WERI-Rb-1 (cell line): Measurements from ENCODE around the gene RASD1.
A peak's percentile ranks its signal among the peaks of the same experiment; 100 is the strongest.

Experiments used
- DNase-seq: peaks from one replicate; pipeline ENCODE4 v3.0.0-alpha.2; 2020
- H3K27ac ChIP-seq: fragments of 250-450 bp; sonication (Bioruptor Pico); 2 replicates; pipeline ENCODE4 v1.5.1; 2020; ENCODE audit warnings: mild to moderate bottlenecking, moderate library complexity
- H3K27me3 ChIP-seq: fragments of 250-450 bp; sonication (Bioruptor Pico); 2 replicates; pipeline ENCODE4 v1.5.1; 2021; ENCODE audit warnings: mild to moderate bottlenecking, low read depth, moderate library complexity; ENCODE audit not compliant: insufficient read depth, severe bottlenecking
- H3K36me3 ChIP-seq: fragments of 250-450 bp; sonication (Bioruptor Pico); 2 replicates; pipeline ENCODE4 v1.5.1; 2020; ENCODE audit warnings: mild to moderate bottlenecking, moderate library complexity
- H3K4me3 ChIP-seq: 2 replicates; pipeline ENCODE4 v1.5.1; 2011; ENCODE audit warnings: low read depth, mild to moderate bottlenecking, control low read depth, low read length
- H3K9me3 ChIP-seq: fragments of 250-450 bp; sonication (Bioruptor Pico); 2 replicates; pipeline ENCODE4 v1.5.1; 2021; ENCODE audit warnings: mild to moderate bottlenecking, moderate library complexity; ENCODE audit not compliant: severe bottlenecking
- CTCF ChIP-seq: IDR thresholded peaks from 2 replicates; pipeline ENCODE4 v1.5.1; 2011; ENCODE audit warnings: low read depth, mild to moderate bottlenecking, control low read depth, inconsistent platforms, low read length

Gene RASD1

DNA sequence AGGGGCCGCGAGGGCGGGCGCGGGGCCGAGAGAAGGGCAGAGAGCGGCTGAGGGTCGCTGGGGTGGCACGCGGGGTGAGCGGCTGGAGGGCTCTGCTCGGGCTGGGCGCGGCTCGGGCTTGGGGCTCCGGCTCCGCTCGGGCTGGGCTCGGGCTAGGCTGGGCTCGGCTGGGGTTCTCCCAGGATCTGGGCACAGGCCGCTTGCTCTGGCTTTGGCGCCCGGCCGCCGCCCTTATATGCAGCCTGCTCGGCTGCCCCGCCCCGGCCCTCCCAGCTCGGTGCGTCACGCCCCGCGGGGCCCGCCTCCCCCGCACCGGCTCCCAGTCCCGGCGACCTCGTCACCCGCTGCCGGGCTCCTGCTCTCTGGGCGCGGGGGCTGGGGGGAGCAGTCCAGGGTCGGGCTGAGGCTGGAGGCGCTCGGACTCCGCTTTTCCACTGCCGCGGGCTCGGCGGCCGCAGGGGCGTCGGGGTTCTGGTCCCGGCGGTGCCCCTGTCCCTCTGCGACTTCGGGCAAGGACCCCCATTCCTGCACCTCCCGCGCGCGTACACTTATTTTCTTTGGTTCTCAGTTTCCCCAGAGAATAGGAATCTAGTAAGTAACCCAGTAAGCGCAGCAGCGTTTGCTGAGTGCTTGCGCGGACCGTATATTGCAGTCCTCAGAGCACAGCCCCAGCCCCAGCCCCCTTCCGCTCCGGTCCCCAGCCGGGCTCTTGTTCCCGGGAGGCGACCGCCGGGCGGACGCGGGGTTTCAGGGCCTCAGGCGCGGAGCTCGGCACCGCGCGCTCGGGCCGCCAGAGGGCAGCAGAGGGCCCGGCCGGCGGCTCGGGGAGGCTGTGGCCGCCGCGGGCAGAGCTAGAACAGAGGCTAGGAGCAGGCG, at the start of gene RASD1:
Gene RASD1, minus strand, starts transcription at position 207 of the 876 bp plus-strand sequence. CDS start 214 bp downstream, outside the sequence.
- TF ChIP-seq CTCF, result peak; percentile 77
- peak within 1 kb of the TSS; percentile 76 for H3K27ac ChIP-seq

GRCh38 chr17:17545984-17546383, 49.8 kb upstream of the RASD1 start:
- no peak overlapping the region for H3K27ac ChIP-seq
- no peak overlapping the region for H3K4me3 ChIP-seq
- H3K36me3 ChIP-seq, result no peaks in the 10 kb centered on the region
- DNase-seq, result no peak
- no peaks in the 10 kb centered on the region for H3K27me3 ChIP-seq
- H3K9me3 ChIP-seq, result no peaks in the 10 kb centered on the region
- no peak for TF ChIP-seq CTCF

More for the DNA sequence above, at the start of gene RASD1:
- peak; percentile 83 for DNase-seq
- Histone ChIP-seq H3K4me3 (peak within 1 kb of the TSS; percentile 68), H3K9me3 (no peaks in the 10 kb centered on the region), H3K36me3 (peaks cover 13% of the 10 kb centered on the region), H3K27me3 (no peaks in the 10 kb centered on the region)

- TF ChIP-seq CTCF, result no peak
- DNase-seq, result no peak
- H3K27me3 ChIP-seq, result no peaks in the 10 kb centered on the region
- no peak overlapping the region for H3K4me3 ChIP-seq
- no peak overlapping the region for H3K27ac ChIP-seq
- no peaks in the 10 kb centered on the region for H3K36me3 ChIP-seq
- no peaks in the 10 kb centered on the region for H3K9me3 ChIP-seq
Observed at GRCh38 chr17:17545031-17545820, 49.0 kb upstream of the RASD1 start.

DNA sequence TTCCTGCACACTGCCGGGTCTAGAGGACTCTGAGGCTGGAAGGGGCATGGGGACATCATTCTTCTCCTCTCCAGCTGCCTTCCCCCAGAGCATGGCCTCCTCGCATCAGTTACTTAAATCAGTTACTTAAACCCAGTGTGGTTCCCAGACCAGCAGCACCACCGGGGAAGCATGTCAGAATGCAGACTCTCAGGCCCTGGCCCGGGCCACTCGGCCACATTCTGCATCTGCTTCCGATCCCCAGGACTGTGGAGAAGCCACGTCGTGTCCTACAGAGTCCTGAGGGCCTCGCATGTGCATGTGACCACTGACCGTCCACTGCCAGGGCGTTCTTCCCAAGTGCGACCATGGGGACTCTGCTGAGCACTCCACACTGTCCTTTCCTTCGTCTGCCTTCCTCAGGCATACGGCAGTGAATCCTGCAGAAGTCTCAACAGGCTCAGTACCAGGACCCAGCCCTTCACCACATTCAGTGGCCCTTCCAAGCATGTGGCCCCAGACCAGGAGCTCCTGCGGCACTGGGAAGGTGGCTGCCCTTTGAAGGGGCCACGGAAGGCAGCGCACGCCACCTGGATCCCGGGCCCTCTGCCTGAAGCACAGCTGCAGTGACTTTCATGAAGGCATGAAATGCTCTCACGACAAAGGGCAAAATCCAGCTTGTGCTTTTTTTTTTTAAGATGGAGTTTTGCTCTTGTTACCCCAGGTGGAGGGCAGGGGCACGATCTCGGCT, 46.9 kb upstream of the RASD1 start:
- no peak overlapping the region for H3K4me3 ChIP-seq

More for the DNA sequence above, 46.9 kb upstream of the RASD1 start:
- Histone ChIP-seq H3K27ac (no peak overlapping the region), H3K9me3 (no peaks in the 10 kb centered on the region), H3K36me3 (no peaks in the 10 kb centered on the region), H3K27me3 (no peaks in the 10 kb centered on the region)
- DNase-seq, result no peak
- no peak for TF ChIP-seq CTCF
